Adrenal gland (tissue), 12 donors: ENCODE data around the gene SHFL. TPM values are rescaled to one million over a fixed set of nuclear protein-coding genes. Genes with fewer than 3 reads are reported as not detected.

ENCODE experiments used
- DNase-seq, 7 donors: peaks; one replicate each; pipeline ENCODE4 v3.0.0-alpha.2; 2019 to 2020
- H3K27ac ChIP-seq, 5 donors: fragments of 200-600 bp; sonication (generic) in 4 of 5; 1 replicate in 3 of 5; 2 replicates in 2 of 5; pipeline versions ENCODE4 v1.5.1 to v1.8.0; 2016 to 2020; ENCODE audit warnings: mild to moderate bottlenecking in 1 of 5
- H3K27me3 ChIP-seq: fragments of 200-600 bp; 2 replicates; pipeline ENCODE4 v1.8.0; 2021
- H3K36me3 ChIP-seq, 2 donors: fragments of 200-600 bp; replicated peaks in 1 of 2; 1 replicate in 1 of 2; 2 replicates in 1 of 2; pipeline versions ENCODE4 v1.5.1 to v1.8.0; 2018 to 2022
- H3K4me1 ChIP-seq, 2 donors: fragments of 200-600 bp; replicated peaks in 1 of 2; 1 replicate in 1 of 2; 2 replicates in 1 of 2; pipeline versions ENCODE4 v1.5.1 to v1.8.0; 2018 to 2021
- H3K4me3 ChIP-seq, 4 donors: fragments of 200-600 bp; sonication (generic) in 3 of 4; one replicate each; pipeline ENCODE4 v1.5.1; 2016 to 2018
- H3K9me3 ChIP-seq, 3 donors: fragments of 200-600 bp; sonication (generic) in 1 of 3; replicated peaks in 1 of 3; 1 replicate in 2 of 3; 2 replicates in 1 of 3; pipeline versions ENCODE4 v1.5.1 to v1.8.0; 2016 to 2021
- CTCF ChIP-seq, 6 experiments: fragments of 450-650 bp in 4 of 6; fragments of 200-600 bp in 2 of 6; sonication (generic) in 1 of 6; IDR thresholded peaks; 1 replicate in 5 of 6; 2 replicates in 1 of 6; pipeline versions ENCODE4 v1.5.1 to v1.8.0; 2016 to 2021; ENCODE audit warnings: antibody characterized with exemption in 6 of 6, mild to moderate bottlenecking in 2 of 6, moderate library complexity in 1 of 6
- POLR2A ChIP-seq, 2 donors: fragments of 450-650 bp; IDR thresholded peaks; one replicate each; pipeline ENCODE4 v1.6.1; 2017; ENCODE audit warnings: antibody characterized with exemption in 2 of 2, mild to moderate bottlenecking in 2 of 2, moderate library complexity in 1 of 2
- WGBS, 4 donors: extraction: QIAGEN DNeasy Blood & Tissue Kit in 2 of 4; methylation state at CpG; one replicate each; pipeline versions ENCODE4 v1.1.5 to v1.1.7; 2013 to 2017; 5-methylcytosine and 5-hydroxymethylcytosine counted together
- intact Hi-C, 2 donors: fragments of 100-400 bp; cut with DNase I; formaldehyde crosslinking; loops; one replicate each; pipeline versions ENCODE4 v1.14.1 to v1.15.0; 2022 to 2023
- polyA plus RNA-seq, 3 donors: library from polyadenylated mRNA; stranded (reverse); fragments of 200-250 nt in 2 of 3; fragments of 350-450 nt in 1 of 3; fragmentation: Illumina TruSeq in 1 of 3; extraction: RNeasy Lipid Tissue Mini Kit (QIAGEN cat#74804) in 1 of 3; gene quantifications; one replicate each; pipeline ENCODE4 v1.2.3, GENCODE V29; 2013 to 2014
- total RNA-seq, 9 donors: library from RNA; depleted of rRNA in 4 of 9; stranded (reverse); fragments of >200 nt in 4 of 9; fragments of 120-200 nt in 1 of 9; fragmentation: NEBNext Ultra II Directional in 1 of 9; extraction: Animal tissue kit (Norgen Biotek cat#: 25700) in 1 of 9; gene quantifications; one replicate each; pipeline versions ENCODE4 v1.1.0 to v1.2.4, GENCODE V29; 2013 to 2023
- donor health status: healthy with polysubstance abuse.
- donor health status: Bipolar disorder and iron deficiency.
- donor health status: DM: yes; HTN: yes; CAD: no.
- donor health status: DM: no; HTN: no; CAD: no.
- donor health status: DM: no; HTN: no; CAD: no.
- donor health status: DM: yes; HTN: yes; CAD: no.

SHFL gene
- total and polyA plus RNA-seq, 12 donors = 17.4 to 116 (median 42.3) TPM

- Histone ChIP-seq H3K27me3 (no peaks in the 10 kb centered on the region), H3K9me3 (no peaks in the 10 kb centered on the region), H3K36me3 (peaks cover 0 to 16% of the 10 kb centered on the region in 2 donors), H3K27ac (peak overlapping the region; percentile 78 to 95 (median 85)), H3K4me3 (peak overlapping the region in 3 of 4 donors; percentile 23 to 48 (median 40)), H3K4me1 (peaks cover 8 to 13% of the 10 kb centered on the region in 2 donors)
- intact Hi-C loops = no loop called here
- peak; percentile 92 to 96 (median 94) for DNase-seq
- WGBS, 4 donors = 1% methylated on average over 76 to 97 of the region's 97 CpGs; no CpG with 5 or more reads in 2 of the 4 donors
- TF ChIP-seq POLR2A (IDR thresholded peaks at IDR 0.05) = peak; percentile 55 to 92
- peak in 1 of 6 experiments; percentile 26 for TF ChIP-seq CTCF (IDR thresholded peaks at IDR 0.05)
Observed at GRCh38 chr19:10095948-10096614, 10.0 kb downstream of the SHFL start.

GRCh38 chr19:10096615-10096963 is 10.5 kb downstream of the SHFL start:
- DNase-seq = peak in 5 of 7 donors; percentile 44 to 81 (median 54)
- no peak for TF ChIP-seq CTCF (IDR thresholded peaks at IDR 0.05)
- H3K27me3 ChIP-seq = no peaks in the 10 kb centered on the region
- H3K4me1 ChIP-seq = peaks cover 8 to 13% of the 10 kb centered on the region in 2 donors
- H3K4me3 ChIP-seq = peak overlapping the region in 3 of 4 donors; percentile 23 to 41 (median 40)
- H3K9me3 ChIP-seq = no peaks in the 10 kb centered on the region
- WGBS, 4 donors = 21 to 30% (median 28%) methylated on average over 9 to 26 of the region's 26 CpGs
- H3K27ac ChIP-seq = peak overlapping the region in 4 of 5 donors; percentile 49 to 88 (median 78)
- peaks cover 0 to 11% of the 10 kb centered on the region in 2 donors for H3K36me3 ChIP-seq
- intact Hi-C loops = no loop called here

GRCh38 chr19:10100163-10100785 is 14.2 kb downstream of the SHFL start:
- no peak for TF ChIP-seq CTCF (IDR thresholded peaks at IDR 0.05)
- no peak for TF ChIP-seq POLR2A (IDR thresholded peaks at IDR 0.05)
- Histone ChIP-seq H3K36me3 (no peaks in the 10 kb centered on the region), H3K27me3 (no peaks in the 10 kb centered on the region), H3K27ac (no peak overlapping the region), H3K4me3 (no peak overlapping the region), H3K4me1 (peaks cover 8 to 11% of the 10 kb centered on the region in 2 donors), H3K9me3 (no peaks in the 10 kb centered on the region)
- WGBS, 4 donors = 73 to 84% (median 79%) methylated on average over 4 to 5 of the region's 5 CpGs
- intact Hi-C loops = no loop called here
- no peak for DNase-seq

- H3K27ac ChIP-seq = no peak overlapping the region
- H3K36me3 ChIP-seq = peaks cover 0 to 7% of the 10 kb centered on the region in 2 donors
- TF ChIP-seq POLR2A (IDR thresholded peaks at IDR 0.05) (no peak), CTCF (IDR thresholded peaks at IDR 0.05) (no peak)
- H3K4me1 ChIP-seq = peaks cover 8 to 15% of the 10 kb centered on the region in 2 donors
- intact Hi-C loops = no loop called here
- DNase-seq = no peak
- H3K9me3 ChIP-seq = no peaks in the 10 kb centered on the region
- no peak overlapping the region for H3K4me3 ChIP-seq
- H3K27me3 ChIP-seq = no peaks in the 10 kb centered on the region
- WGBS, 4 donors = 59 to 73% (median 65%) methylated on average over 3 to 7 of the region's 7 CpGs
Observed at GRCh38 chr19:10102787-10103236, 16.7 kb downstream of the SHFL start.
